Amygdala (tissue), 56 donors: ENCODE data around the gene THAP7.
"Not testable (repeated sequence)": the region's sequence is repeated elsewhere in the genome, so short reads cannot be mapped to it uniquely, and the experiment has no call there.

Experiments
- DNase-seq, 56 donors: peaks; one replicate each; lab custom pipeline; 2025; lab: John Stamatoyannopoulos, UW

Gene THAP7

DNA sequence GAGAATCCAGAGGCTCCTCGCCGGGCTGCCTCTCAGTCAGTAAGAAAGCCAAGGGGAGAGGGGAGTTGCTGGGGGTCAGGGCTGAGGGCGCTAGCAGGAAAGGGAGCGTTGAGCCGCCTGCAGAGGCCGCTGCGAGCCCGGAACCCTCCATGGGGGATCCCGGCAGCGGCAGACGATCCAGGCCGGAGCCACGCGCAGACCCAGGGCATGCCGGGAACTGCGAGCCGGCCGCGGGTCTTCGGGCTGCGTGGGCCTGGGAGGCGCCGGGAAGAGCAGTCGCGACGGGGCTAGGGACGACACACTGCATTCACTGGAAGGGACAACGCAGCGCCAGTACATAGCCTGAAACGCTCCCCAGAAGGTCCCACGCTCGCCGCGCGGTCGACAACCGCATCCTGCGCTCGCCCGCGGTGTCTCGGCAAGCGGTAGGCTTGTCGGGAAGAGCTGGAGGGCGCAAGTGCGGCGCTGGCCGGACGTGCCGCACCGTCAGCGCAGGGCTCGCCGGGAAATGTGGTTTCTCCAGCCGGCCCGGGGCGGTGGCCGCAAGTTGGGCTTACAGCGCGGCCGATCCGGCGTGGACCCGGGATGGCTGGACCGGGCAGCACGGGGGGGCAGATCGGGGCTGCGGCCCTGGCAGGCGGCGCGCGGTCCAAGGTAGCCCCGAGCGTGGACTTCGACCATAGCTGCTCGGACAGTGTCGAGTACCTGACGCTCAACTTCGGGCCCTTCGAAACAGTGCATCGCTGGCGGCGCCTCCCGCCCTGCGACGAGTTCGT lies 19.9 kb downstream of the THAP7 start, which contains the start of gene LZTR1:
TSS of gene LZTR1 (plus strand) at position 511 of the 776 bp plus-strand sequence. CDS start at position 586, 75 bp downstream.
- DNase-seq = peak in 54 of 56 donors; percentile 35 to 95 (median 83)

DNA sequence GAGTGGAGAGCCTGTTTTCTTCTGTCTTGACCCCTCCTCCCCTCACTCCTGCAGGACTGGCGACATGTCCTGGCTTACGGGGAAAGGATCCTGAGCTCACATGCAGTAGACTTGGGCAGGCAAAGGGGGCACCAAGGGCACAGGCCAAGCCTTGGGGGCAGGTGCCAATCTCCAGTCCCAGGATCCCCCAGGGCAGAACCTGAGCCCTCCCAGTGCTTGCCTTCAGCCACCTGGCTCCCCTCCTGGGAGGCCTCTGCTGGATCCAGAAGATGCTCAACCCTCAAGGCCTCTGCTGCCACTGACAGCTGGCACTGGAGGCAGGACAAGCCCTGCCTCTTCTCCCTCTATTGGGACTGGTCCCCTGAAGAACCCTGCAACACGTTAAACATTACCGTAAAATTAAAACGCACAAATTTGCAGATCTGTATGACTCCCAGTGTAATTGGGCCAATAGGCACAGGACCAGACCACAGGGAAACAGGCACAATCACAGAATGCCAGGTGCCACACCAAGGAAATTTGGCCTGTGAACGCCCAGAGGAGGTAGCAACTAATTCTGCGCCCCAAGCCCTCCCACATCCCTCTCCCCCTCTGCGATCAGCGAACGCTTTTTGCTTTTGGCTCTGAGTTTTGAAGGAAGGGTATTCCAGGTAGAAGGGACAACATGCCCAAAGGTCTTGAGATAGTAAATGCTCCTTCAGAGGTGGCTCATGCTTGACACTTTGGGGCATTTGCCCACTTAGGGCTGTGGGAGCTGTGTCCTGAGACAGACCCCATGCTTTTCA lies 20.8 kb downstream of the THAP7 start:
- no peak for DNase-seq

DNA sequence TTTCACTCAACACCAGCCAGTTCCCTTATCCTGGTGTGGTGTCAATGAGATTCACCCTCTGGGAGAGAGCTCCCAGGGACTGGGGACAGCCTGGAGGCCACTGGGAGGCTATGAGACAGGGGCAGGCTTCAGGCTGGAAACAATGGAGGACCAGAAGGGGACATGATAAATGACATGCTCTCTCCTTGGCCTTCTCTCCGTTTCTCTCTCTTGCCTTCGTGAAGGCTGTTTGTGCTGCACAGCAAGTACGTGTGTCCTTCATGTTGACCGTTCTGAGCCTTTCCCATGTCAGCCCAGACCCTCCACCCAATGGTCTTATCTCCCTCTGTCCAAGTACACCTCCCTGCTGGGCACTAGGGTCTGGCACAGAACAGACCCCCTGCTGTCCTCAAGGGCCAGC lies 21.4 kb downstream of the THAP7 start:
- DNase-seq = no peak

DNA sequence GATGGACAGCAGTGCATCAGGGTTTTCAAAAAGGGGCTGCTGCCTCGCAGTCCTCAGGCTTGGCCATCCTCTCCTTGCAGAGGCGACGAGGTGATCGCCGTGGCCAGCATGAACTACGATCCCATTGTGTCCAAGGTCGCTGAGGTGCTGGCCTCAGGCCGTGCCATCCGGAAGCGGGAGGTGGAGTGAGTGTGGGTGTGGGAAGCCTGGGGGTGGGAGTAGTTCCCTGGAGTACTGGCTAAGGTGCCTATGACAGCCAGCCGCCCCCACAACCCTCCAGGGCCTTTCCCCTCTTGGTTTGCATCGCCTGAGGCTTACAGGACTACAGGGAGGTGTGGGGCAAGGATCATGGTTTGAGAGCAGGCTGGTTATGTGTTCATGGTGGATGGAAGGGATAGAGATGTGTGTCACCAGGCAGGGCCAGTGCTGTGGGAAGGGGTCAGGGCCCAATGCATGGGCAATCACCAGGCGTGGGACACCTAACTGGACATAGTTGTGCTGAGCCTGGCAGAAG lies 21.9 kb downstream of the THAP7 start:
- DNase-seq = no peak

DNA sequence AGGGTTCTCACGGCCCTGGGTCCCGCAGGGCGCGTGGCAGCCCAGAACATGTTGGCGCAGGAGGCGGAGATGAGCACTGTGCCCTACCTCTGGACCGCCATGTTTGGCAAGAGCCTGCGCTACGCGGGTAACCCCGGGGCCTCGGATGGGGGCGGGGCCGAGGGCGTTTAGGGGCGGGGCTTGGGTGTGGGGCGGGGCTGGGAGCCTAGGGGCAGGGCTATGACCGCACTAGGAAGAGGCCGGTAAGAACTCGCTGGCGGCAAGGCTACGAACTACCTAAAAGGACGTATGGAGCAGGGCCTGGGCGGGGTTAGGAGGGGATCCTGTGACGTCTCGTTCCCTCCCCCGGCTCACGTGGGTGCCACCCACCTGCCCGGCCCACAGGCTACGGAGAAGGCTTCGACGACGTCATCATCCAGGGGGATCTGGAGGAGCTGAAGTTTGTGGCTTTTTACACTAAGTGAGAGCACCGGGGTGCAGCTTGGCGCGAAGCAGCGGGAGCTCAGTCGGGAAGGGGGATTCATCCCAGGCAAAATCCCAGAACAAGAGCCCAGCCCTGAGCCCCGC lies 22.6 kb downstream of the THAP7 start:
- DNase-seq = peak in 21 of 56 donors; percentile 14 to 80 (median 36)

DNA sequence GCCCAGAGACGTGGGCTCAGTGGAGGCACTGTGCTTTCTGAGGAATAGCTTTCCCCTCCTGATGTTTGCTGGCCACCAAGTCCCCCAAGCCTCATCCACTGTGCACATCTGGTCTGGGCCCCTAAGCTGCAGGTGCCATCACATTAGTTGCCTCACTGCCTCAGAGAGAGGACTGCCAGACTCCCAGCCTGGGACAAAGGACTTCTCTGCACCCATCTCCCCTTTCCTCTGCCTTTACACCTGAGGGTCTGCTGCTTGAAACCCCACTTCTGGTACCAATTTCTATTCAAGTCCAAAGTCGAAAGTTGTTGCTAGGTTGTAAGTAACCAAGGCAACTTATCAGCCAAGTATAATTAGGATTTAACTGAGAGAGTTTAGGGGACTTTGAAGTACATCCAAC lies 23.5 kb downstream of the THAP7 start:
- DNase-seq = no peak

DNA sequence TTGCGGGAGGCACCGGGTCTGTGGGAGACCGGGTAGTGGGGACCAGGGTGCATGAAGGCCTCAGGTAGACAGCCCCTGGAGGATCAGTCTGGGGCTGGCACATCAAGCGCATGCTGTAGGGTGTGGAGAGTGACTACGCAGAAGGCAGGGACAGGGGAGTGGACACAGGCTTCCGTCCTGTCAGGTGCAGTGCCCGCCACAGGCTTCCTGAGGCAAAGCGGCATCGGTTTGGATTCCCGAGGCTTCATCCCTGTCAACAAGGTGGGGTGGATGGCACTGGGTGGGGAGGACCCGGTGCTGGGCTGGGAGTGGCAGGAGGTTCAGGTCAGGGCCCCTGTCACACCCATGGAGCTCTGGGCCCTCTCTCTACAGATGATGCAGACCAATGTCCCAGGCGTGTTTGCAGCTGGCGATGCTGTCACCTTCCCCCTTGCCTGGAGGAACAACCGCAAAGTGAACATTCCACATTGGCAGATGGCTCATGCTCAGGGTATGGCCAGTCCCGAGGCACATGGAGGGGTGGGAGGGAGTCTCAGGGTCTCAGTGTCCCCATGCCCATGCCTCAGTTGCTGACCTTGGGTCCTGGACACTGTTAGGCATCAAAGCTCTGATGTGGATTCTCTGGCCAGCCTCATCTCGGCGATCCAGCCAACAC lies 24.3 kb downstream of the THAP7 start:
- no peak for DNase-seq

DNA sequence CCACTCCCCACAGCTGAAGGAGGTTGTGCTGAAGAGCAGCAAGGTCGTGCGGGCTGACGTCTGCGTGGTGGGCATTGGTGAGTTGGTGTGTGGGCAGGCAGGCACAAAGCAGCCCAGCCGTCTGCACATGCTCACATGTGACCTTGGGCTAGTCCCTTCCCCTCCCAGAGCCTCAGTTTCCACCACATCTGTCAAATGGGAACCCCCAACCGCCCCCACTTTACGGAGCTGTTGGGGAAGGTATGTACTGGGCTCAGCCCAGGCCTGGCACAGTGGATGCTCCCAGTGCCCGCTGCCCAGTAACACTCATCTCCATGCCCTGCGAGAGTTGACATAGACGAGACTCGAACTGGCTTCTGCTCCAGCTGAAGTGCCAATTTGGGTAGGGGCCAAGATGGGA lies 24.9 kb downstream of the THAP7 start:
- no peak for DNase-seq

DNA sequence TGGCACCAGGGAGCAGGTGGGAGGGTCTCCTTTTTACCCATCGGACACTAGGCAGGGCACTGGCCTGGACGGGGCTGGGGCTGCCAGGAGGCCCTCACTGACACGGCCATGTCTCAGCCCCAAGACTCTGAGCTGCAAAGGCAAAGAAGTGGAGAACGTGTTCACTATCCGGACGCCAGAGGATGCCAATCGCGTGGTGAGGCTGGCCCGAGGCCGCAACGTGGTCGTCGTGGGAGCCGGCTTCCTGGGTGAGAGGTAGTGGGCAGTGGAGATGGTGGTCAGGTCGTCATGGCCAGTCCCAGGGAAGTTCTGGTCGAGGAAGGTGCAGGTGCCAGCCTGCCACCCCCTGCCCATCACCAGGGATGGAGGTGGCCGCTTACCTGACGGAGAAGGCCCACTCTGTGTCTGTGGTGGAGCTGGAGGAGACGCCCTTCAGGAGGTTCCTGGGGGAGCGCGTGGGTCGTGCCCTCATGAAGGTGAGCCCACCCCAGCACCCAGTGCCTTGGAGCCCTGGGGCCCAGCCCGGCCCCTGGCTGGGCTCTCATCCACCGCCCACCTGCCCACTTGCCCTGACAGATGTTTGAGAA lies 25.5 kb downstream of the THAP7 start:
- DNase-seq = no peak

DNA sequence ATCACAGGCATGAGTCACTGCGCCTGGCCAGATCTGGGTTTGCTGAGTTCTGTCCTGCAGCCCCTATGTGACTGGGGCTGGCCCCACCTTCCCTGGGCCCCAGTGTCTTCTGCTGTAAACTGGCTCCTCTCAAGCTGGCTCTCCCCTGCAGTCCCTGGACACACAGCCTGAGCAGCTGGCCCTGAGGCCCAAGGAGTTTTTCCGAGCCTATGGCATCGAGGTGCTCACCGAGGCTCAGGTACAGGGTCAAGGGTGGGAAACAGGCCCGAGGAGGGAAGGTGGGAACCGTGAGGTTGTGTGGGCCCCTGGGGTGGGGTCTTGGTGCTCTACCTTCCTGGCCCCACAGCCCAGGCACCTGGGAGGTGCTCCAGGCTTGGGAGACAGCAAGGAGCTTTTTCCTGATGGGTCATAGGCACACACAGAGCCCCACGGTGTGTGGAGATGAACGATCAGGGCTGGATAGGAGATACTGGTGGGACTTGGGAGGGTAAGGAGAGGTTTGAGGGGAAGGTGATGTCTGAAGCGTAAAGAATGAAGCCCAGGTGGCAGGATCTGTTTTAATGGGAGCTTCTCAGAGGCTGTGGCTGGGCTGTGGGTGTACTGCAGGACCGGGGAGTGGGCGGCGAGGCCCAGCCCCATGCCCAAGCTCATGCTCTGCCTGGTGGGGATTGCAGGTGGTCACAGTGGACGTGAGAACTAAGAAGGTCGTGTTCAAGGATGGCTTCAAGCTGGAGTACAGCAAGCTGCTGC lies 26.2 kb downstream of the THAP7 start:
- DNase-seq = no peak

DNA sequence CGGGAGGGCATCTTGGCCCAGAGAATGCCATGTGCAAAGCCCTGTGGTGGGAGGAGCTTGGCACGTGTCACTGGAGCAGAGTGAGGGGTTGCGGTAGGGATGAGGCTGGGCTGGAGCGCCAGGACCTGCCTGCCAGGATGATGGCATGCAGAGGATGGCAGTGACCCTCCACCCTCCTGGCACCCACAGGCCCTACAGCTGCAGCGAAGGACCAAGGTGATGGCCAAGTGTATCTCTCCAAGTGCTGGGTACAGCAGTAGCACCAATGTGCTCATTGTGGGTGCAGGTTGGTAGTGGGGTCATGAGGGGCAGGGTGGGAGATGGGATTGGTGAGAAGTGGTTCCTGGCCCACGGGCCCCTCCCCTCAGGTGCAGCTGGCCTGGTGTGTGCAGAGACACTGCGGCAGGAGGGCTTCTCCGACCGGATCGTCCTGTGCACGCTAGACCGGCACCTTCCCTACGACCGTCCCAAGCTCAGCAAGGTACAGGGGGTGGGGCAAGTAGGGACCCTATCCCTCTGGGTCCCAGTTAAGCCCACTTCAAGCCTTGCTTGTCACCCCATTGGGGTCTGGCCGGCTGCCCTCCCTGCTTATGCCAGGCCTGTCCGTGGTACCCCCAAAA lies 27.5 kb downstream of the THAP7 start:
- no peak for DNase-seq

DNA sequence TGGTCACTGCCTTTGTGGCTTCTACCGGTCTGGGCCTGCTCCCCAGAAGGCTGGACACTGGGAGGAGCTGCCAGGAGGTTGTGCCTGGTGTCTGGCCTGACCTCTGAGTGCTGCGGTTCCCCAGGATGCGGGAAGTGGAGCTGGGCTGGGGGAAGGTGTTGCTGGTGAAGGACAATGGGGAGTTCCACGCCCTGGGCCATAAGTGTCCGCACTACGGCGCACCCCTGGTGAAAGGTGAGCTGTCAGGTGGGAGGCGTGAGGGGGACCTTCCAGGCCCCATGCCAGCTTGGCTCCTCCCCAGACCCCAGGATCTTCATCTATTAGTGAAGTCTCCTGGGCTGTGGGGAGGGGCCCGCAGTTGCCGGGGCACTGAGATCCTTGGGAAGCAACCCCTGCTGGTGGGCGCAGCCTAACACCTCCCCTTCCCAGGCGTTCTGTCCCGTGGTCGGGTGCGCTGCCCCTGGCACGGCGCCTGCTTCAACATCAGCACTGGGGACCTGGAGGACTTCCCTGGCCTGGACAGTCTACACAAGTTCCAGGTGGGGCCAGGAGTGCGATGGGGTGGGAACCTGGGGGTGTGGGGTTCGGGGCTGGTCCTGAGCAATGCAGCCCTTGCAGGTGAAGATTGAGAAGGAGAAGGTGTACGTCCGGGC lies 28.2 kb downstream of the THAP7 start:
- DNase-seq = no peak

DNA sequence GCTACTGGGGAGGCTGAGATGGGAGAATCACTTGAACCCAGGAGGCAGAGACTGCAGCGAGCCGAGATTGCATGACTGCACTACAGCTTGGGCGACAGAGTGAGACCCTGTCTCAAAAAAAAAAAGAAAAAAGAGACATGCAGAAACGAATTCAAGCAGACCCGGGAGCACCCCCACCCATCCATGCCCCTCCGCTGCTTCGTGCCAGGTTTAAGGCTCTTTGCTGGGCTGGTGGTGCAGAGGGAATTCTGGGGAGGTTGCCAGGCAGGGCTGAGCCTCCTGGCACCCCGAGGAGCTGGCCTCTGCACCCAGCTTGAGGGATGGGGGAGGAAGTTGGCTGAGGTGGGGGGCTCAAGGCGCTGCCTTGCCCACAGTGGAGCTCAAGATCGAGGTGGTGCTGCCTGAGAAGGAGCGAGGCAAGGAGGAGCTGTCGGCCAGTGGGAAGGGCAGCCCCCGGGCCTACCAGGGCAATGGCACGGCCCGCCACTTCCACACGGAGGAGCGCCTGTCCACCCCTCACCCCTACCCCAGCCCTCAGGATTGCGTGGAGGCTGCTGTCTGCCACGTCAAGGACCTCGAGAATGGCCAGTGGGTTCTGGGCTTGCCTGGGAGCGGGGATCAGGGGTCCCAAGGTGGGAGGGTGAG lies 28.9 kb downstream of the THAP7 start:
- DNase-seq = no peak

DNA sequence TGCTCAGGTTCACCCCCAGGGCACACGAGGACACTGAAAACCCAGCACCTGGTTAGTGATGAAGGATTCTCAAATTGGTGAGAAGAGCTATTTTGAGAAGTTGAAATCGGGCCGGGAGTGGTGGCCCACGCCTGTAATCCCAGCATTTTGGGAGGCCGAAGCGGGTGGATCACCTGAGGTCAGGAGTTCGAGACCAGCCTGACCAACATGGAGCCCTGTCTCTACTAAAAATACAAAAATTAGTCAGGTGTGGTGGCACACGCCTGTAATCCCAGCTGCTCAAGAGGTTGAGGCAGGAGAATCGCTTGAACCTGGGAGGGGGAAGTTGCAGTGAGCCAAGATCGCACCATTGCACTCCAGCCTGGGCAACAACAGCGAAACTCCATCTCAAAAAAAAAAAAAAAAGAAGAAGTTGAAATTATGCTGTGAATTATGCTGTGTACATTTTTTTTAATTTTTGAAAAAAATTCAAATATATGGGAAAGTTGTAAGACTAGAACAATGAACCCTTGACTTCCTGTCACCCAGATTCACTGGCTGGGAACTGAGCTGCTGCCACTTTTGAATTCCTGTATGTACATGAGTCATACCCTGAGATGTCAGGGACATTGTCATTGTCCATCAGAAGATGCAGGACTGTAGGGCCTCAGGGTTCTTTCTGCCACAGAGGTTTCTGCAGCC lies 29.8 kb downstream of the THAP7 start:
- not testable (repeated sequence) for DNase-seq

DNA sequence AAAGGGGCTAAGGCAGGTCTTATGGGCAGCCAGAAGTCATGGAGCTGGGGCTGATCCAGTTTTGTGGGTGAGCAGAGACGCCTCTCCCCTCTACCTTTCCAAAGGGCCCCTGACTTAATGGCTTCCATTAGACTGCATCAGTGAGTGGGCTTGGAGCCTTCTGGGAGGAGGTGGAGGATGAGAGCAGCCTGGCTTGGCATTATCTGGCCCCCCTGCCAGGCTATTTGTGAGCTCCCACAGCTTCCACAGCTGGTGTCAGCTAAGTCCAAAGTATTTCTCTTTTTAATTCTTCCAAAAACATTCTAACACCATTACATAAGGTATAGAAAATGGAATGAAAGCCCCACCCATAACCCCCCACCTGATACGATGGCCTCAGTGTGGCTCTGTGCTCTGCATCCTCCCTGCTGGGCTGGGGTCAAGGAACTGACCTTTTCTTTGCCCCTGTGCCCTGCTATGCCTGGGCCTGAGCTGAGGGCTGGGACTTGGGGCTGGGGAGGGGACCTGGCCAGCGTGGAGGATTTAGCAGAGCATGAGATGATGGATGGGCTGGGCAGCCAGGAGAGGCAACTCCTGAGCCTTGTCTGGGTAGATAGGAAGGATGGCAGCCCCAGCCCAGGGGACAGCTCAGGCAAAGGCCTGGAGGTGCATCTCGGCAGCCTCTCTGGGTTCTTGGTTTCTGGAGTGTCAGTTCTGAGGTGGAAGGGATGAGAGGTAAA lies 30.8 kb downstream of the THAP7 start:
- DNase-seq = no peak

DNA sequence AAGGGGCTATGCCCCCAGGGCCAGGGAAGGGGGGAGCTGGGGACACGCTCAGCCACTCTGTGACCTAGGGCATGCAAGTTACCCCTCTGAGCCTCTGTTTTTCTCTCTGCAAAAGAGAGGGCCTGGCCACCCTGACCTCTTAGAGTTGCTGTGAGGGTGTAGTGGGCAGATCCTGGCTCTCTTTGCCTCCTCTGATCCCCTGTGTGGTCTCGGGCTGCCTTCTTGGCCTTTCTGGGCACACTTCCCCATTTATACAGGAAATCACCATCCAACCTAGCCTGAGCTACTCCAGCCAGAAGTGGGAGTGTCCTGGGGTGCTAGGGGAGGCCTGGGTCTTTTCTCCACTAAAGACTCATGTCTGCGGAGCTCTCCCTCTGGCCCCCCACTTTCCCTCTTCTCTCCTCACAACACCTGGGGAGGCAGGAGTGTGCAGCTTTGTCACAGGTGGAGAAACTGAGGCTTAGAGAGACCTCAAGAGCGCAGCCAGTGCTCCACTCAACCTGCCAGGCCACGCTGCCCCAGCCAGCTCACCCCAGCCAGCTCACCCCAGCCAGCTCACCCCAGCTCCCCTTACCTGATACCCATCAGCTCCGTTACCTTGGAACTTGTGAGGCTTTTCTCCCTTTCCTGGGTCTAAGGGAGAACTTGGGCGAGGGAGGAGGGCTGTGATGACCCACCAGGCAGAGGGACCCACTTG lies 33.5 kb downstream of the THAP7 start:
- no peak for DNase-seq
